NCI-H1930 (cell line): ENCODE data around the gene FERMT2.

Source experiments
- DNase-seq, 2 experiments: peaks; one replicate each; lab custom pipeline; 2025; lab: John Stamatoyannopoulos, UW

Gene FERMT2

GRCh38 chr14:52902971-52903619 is 47.8 kb downstream of the FERMT2 start:
- DNase-seq = no peak

DNA sequence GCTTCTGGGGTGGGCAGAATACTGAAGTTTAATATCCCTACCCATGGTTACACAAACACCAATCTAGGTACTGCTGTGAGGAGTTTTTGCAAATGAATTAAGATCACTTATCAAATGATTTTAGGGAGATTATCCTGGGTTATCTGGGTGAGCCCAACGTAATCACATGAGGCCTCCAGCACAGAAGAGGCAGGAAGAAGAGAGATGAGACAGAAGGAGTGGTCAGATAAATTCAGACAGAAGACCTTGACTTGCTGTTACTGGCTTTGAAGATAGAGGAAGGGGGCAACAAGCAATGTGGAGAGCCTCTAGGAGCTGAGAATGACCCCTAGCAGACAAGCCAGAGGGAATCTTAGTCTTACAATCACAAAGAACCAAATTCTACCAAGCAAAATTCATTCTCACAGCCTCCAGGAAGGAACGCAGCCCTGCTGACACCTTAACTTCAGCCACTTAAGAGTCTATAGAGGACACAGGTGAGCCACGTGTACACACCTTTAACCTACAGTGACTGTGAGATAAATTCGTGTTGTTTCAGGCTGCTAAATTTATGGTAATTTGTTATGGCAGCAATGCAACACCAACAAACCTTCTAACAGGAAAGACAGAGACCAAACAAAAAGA is 49.4 kb downstream of the FERMT2 start:
- DNase-seq = no peak

DNA sequence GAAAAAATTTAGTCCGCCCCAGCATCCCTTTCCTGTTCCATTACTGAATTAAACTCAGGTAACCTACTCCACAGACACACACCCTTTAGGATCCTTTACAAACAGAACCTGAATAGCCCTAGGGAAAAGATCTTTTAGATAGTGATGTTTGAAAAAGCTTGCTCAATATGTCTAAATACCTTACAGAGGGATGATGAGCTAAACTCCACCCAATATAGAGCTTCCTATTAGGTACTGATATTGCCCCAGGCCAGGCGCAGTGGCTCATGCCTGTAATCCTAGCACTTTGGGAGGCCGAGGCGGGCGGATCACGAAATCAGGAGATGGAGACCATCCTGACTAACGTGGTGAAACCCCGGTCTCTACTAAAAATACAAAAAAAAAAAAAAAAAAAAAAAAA is 50.1 kb downstream of the FERMT2 start:
- no peak for DNase-seq

DNA sequence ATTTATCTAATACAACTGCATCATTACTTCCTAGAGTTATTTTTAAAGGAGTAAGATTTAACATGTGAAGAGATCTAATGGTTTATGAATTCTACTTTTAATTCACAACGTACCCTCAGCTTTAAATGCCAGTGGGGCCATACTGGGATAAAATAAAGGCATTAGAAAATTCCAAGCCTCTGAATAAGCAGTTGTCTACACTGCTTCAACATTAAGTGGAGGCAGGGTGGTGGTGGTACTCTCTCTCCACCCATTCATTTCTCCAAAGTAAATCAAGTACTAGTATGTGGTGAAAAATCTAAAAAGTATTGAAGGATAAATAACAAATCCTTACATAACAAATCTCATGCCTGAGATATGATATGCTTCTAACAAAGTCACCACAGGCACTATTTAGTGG is 52.4 kb downstream of the FERMT2 start:
- no peak for DNase-seq

- DNase-seq = no peak
Observed at GRCh38 chr14:52895000-52895399, 55.9 kb downstream of the FERMT2 start.

DNA sequence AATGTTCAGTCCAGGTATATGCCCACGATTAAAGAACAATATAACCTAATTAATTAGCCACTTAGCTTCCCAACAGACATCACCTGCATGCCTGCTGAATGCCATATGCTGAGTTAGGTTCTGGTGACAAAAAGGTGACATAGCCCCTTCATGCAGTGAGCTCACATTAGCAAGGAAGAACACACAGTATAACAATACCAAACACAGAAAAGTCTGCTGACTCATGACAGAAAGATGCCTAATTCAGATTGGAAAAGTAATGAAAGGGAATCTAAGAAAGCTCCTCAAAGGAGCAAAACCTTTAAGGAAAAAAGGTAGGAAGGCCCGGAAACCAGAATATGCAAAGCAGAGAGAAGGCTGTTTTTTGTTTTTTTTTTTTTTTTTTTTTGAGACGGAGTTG is 59.0 kb downstream of the FERMT2 start:
- DNase-seq = no peak

- DNase-seq = no peak
Observed at GRCh38 chr14:52888839-52889838, 61.7 kb downstream of the FERMT2 start.

- DNase-seq = no peak
Observed at GRCh38 chr14:52888159-52888558, 62.7 kb downstream of the FERMT2 start.

GRCh38 chr14:52885230-52885629 is 65.6 kb downstream of the FERMT2 start:
- DNase-seq = no peak

DNA sequence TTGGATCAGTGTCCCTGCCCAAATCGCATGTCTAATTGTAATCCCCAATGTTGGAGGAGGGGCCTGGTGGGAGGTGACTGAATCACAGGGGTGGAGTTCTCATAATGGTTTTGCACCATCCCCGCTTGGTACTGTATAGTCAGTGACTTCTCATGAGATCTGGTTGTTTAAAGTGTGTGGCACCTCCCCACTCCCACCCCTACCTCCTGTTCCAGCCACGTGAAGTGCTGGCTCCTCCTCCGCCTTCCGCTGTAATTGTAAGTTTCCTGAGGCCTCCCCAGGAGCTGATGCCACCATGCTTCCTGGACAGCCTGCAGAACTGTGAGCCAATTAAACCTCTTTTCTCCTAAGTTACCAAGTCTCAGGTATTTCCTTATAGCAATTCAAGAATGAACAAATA is 67.2 kb downstream of the FERMT2 start:
- no peak for DNase-seq

DNA sequence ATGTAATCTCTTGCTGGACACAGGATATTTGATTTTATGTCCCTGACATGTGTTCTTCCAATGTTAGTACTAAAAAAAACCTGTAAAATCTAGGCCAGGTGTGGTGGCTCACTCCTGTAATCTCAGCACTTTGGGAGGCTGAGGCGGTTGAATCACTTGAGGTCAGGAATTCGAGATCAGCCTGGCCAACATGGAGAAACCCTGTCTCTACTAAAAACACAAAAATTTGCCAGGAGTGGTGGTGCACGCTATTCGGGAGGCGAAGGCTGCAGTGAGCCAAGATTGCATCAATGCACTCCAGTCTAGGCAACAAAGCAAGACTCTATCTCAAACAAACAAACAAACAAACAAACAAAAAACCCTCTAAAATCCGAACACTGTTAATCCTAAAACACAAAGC is 68.0 kb downstream of the FERMT2 start:
- no peak for DNase-seq

- no peak for DNase-seq
Observed at GRCh38 chr14:52879958-52880357, 70.9 kb downstream of the FERMT2 start.

DNA sequence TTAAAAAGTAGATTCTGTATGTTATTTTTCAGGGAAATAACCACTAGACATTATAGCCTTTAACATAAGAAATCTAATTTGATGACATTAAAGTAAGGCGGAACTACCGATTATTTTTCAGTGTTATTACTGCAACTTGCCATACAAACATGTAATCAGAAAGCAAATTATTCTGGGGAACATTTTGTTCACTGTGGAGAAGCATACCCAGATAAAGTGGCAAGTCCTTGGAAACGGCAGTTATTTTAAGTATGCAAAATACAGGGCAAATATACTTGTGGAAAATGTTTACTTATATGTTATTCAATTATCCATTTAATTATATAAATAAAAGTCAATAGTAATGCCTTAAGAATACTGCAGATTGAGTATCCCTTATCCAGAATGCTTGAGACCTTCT is 71.9 kb downstream of the FERMT2 start:
- no peak for DNase-seq

GRCh38 chr14:52878469-52878868 is 72.4 kb downstream of the FERMT2 start:
- peak in 1 of 2 experiments; percentile 56 for DNase-seq

DNA sequence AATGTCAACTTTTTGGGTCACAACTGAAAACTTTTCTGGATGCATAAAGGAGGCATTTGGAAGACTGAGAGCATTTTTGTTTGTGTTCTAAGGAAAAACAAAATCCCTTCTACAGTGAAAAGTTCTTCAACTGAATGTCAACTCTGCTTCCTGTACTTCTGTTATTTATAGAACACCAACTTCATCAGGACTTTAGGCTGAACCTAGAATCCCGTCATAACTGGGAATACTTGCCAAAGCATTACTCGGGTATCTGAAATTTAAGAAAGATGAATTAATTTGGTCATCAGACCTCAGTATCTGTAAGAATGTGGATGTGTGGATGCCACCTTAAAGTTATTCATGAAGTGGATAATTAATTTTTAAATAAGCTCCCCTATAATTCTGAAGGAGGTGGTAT is 73.2 kb downstream of the FERMT2 start:
- no peak for DNase-seq

DNA sequence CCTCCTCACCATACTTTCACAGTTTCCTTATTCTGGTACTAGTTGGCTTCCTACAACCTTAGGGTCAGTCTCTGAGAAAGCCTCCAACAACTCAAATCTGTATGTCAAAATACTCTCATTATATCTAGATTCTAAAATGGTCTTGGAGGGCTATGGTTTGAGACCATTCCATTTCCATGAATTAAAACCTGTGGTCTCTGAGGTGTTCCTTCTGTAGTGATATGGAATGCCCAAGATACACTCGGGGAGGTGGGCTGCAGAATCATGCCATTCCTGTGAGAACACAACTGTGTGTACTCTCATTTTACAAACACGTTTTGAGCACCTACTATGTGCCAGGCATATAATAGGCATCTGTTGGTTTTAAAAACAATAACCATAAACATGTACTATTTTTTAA is 74.0 kb downstream of the FERMT2 start:
- DNase-seq = no peak

- no peak for DNase-seq
Observed at GRCh38 chr14:52876311-52876710, 74.5 kb downstream of the FERMT2 start.

DNA sequence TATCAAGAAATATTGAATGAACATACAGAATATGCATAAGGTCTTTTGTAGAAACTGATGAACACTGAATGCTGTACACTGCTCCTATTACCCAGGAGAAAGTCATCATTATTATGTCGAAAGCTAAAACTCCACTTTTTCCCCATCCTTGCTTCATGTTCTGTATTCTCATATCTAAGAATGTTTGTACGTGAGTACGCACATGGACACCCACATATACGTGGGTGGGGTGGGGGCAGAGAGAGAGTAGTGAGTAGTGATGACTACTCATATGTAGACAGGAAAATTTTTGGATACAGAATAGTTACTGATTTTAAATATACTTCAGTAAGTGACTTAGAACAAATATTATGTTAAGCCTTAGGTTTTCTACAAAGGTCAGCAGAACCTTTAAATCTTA is 75.1 kb downstream of the FERMT2 start:
- no peak for DNase-seq

DNA sequence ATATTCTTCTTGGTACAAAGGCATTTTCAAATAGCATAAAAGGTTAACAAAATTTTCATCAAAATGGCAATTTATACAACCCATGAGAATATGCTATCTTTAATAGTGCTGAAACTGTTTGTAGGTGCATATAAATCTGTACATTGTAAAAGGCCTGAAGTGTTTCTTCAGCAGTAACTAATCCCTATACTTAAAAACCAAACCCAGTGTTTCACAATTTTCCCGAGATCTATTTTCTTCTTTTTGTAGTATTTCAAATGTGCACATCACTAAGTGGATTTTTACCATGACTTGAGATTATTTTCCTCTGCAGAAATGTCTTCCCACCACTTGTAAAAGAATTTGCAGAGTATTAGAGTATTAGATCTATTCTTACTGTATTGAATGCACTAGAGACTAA is 76.5 kb downstream of the FERMT2 start:
- DNase-seq = no peak

DNA sequence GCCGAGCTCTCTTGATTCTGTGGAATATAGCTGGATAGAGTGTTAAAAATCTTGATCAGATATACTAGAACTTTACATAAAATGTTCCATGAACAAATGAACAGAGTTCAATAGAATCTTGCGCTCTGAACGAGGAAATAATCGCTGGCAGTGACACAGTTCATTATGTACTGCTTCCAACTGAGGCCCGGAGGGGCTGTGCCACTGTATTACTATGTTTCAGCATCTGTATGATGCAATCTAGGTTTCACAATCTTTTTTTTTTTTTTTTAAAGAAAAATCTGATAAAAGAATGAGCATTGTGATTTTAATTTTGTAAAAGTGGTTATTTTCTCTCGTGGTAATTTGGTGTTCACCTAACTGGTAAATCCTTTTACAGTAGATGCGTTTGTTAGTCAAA is 77.2 kb downstream of the FERMT2 start:
- DNase-seq = no peak

GRCh38 chr14:52873065-52873464 is 77.8 kb downstream of the FERMT2 start:
- DNase-seq = no peak

DNA sequence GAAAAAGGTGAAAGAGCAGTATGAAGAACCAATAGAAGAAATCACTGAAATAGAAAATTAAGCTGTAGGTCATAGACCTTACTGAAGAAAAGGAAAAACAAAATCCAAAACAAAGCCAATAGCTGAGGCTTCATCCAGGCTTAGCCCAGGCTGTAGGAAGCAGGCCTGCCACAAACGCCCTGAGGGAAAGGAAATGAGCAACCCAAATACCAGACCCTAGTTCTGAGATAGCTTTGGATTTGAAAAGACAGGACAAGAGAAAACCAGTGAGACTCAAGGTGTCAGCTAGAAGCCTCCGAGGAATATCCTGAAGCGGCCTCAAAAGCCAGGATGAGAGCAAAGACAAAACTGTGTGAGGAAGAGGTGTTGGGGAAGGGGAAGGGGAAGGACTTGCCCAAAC is 79.2 kb downstream of the FERMT2 start:
- no peak for DNase-seq
